ENCODE measurements around the gene TAP1. TPM values are rescaled to one million over a fixed set of nuclear protein-coding genes. Genes with fewer than 3 reads are reported as not detected.
"Not testable (repeated sequence)": the region's sequence is repeated elsewhere in the genome, so short reads cannot be mapped to it uniquely, and the experiment has no call there.

TAP1 gene
- total RNA-seq, 1 experiment from 2014 or later: 74.7 TPM

GRCh38 chr6:32880962-32881361, 27.5 kb upstream of the TAP1 start:
- in situ Hi-C loops (cut with HindIII; ENCODE audit: low pct_unique_long_range_greater_than_20kb, low sequenced_read_pairs); BruUV-seq (replicated peaks); H3K9me3 ChIP-seq (ENCODE audit: control insufficient read depth, insufficient read depth, low read depth, low read length); DNase-seq (ENCODE audit: low read depth, low spot score); H3K27ac ChIP-seq (ENCODE audit: low read length); H3K27me3 ChIP-seq (ENCODE audit: control insufficient read depth, insufficient read depth, low read length); H3K4me3 ChIP-seq (ENCODE audit: low read depth in 2 of 2, low read length in 2 of 2); POLR2A ChIA-PET; H3K4me1 ChIP-seq (ENCODE audit: control insufficient read depth, insufficient read depth, low read length); H3K36me3 ChIP-seq (ENCODE audit: control insufficient read depth, insufficient read depth, low read length); intact Hi-C loops (cut with micrococcal nuclease; ENCODE audit: unreplicated experiment); ATAC-seq: not testable (repeated sequence)
- CTCF ChIA-PET: interaction anchor here (0.7 kb wide), 1 partner anchor 104 kb away, joined by 4 read pairs; no protein-coding TSS in a partner anchor

- no peak overlapping the region for H3K4me3 ChIP-seq (ENCODE audit: low read depth in 2 of 2, low read length in 2 of 2)
- DNase-seq (ENCODE audit: low read depth, low spot score) (no peak), ATAC-seq (no peak)
- TF ChIP-seq REST (IDR thresholded peaks at IDR 0.05; ENCODE audit: insufficient read depth in 1 of 2, low read depth in 2 of 2, low read length in 1 of 2) (no peak), TCF7L2 (IDR thresholded peaks at IDR 0.05; ENCODE audit: low read depth, low read length) (no peak), CTCF (IDR thresholded peaks at IDR 0.05) (no peak), SIN3A (IDR thresholded peaks at IDR 0.05; ENCODE audit: borderline replicate concordance, insufficient read depth, low read depth, low read length) (no peak), POLR2AphosphoS5 (IDR thresholded peaks at IDR 0.05; ENCODE audit: low read depth, low read length) (no peak)
- no peaks in the 10 kb centered on the region for H3K4me1 ChIP-seq (ENCODE audit: control insufficient read depth, insufficient read depth, low read length)
- no peaks in the 10 kb centered on the region for H3K36me3 ChIP-seq (ENCODE audit: control insufficient read depth, insufficient read depth, low read length)
- peaks cover 5% of the 10 kb centered on the region for H3K27me3 ChIP-seq (ENCODE audit: control insufficient read depth, insufficient read depth, low read length)
- no peak overlapping the region for H3K27ac ChIP-seq (ENCODE audit: low read length)
- ChIA-PET CTCF (interaction anchor here (0.7 kb wide), 1 partner anchor 240 kb away, joined by 5 read pairs; no protein-coding TSS in a partner anchor), POLR2A (no interaction called here)
- in situ Hi-C loops (cut with HindIII; ENCODE audit: low pct_unique_long_range_greater_than_20kb, low sequenced_read_pairs) (no loop called here), intact Hi-C loops (cut with micrococcal nuclease; ENCODE audit: unreplicated experiment) (no loop called here)
- no TSS peak for BruUV-seq (replicated peaks)
- no peaks in the 10 kb centered on the region for H3K9me3 ChIP-seq (ENCODE audit: control insufficient read depth, insufficient read depth, low read depth, low read length)
Measured at GRCh38 chr6:32879691-32880090, 26.2 kb upstream of the TAP1 start.

- CTCF ChIA-PET: no interaction called here
- no peak for ATAC-seq
- POLR2A ChIA-PET: interaction anchor here (0.7 kb wide), 1 partner anchor 23 kb away, joined by 3 read pairs; the partner anchor contains the start of gene TAP1
- in situ Hi-C loops (cut with HindIII; ENCODE audit: low pct_unique_long_range_greater_than_20kb, low sequenced_read_pairs): no loop called here
- Histone ChIP-seq H3K27ac (ENCODE audit: low read length) (no peak overlapping the region), H3K4me3 (ENCODE audit: low read depth in 2 of 2, low read length in 2 of 2) (no peak overlapping the region), H3K27me3 (ENCODE audit: control insufficient read depth, insufficient read depth, low read length) (peaks cover 5% of the 10 kb centered on the region), H3K4me1 (ENCODE audit: control insufficient read depth, insufficient read depth, low read length) (no peaks in the 10 kb centered on the region), H3K9me3 (ENCODE audit: control insufficient read depth, insufficient read depth, low read depth, low read length) (no peaks in the 10 kb centered on the region), H3K36me3 (ENCODE audit: control insufficient read depth, insufficient read depth, low read length) (no peaks in the 10 kb centered on the region)
- no TSS peak for BruUV-seq (replicated peaks)
- intact Hi-C loops (cut with micrococcal nuclease; ENCODE audit: unreplicated experiment): no loop called here
- DNase-seq (ENCODE audit: low read depth, low spot score): no peak
- TF ChIP-seq REST (IDR thresholded peaks at IDR 0.05; ENCODE audit: insufficient read depth in 1 of 2, low read depth in 2 of 2, low read length in 1 of 2): no peak
- TF ChIP-seq POLR2AphosphoS5 (IDR thresholded peaks at IDR 0.05; ENCODE audit: low read depth, low read length): no peak
- TF ChIP-seq TCF7L2 (IDR thresholded peaks at IDR 0.05; ENCODE audit: low read depth, low read length): no peak
- no peak for TF ChIP-seq CTCF (IDR thresholded peaks at IDR 0.05)
- TF ChIP-seq SIN3A (IDR thresholded peaks at IDR 0.05; ENCODE audit: borderline replicate concordance, insufficient read depth, low read depth, low read length): no peak
Measured at GRCh38 chr6:32876603-32877002, 23.1 kb upstream of the TAP1 start.

All from Panc1 (cell line).